Neural crest cell (in vitro differentiated cells): Measurements from ENCODE around the gene GSTA1. TPM values are rescaled to one million over a fixed set of nuclear protein-coding genes. Genes with fewer than 3 reads are reported as not detected.
"Not testable (repeated sequence)": the region's sequence is repeated elsewhere in the genome, so short reads cannot be mapped to it uniquely, and the experiment has no call there.

ENCODE experiments used
- DNase-seq: peaks from one replicate; pipeline ENCODE4 v3.0.0; 2021; ENCODE audit warnings: low read depth, mixed read lengths, low spot score
- H3K27ac Mint-ChIP-seq: one replicate; pipeline ENCODE4 v1.8.0; 2021; ENCODE audit warnings: mild to moderate bottlenecking, mixed read lengths; ENCODE audit not compliant: unreplicated experiment
- H3K27me3 Mint-ChIP-seq: 2 replicates; pipeline ENCODE4 v1.8.0; 2021; ENCODE audit warnings: low read depth, mild to moderate bottlenecking, mixed read lengths
- H3K36me3 Mint-ChIP-seq: 2 replicates; pipeline ENCODE4 v1.8.0; 2021; ENCODE audit warnings: low read depth, mild to moderate bottlenecking, mixed read lengths
- H3K4me1 Mint-ChIP-seq: 2 replicates; pipeline ENCODE4 v1.8.0; 2021; ENCODE audit warnings: mixed read lengths
- H3K4me3 Mint-ChIP-seq: one replicate; pipeline ENCODE4 v1.8.0; 2021; ENCODE audit warnings: mild to moderate bottlenecking, mixed read lengths
- H3K9me3 Mint-ChIP-seq: 2 replicates; pipeline ENCODE4 v1.8.0; 2021; ENCODE audit warnings: mixed read lengths
- total RNA-seq: library from RNA; stranded (reverse); gene quantifications from 2 replicates; pipeline ENCODE4 v1.2.1, GENCODE V29; 2021
- TF ChIP-seq, protein P1 (sequence below): fragments of 200-600 bp; sonication (generic); conservative IDR thresholded peaks from 2 replicates; pipeline ENCODE4 v1.5.0; 2021; ENCODE audit warnings: antibody characterized with exemption, mild to moderate bottlenecking

GSTA1 gene
- total RNA-seq, 1 donor from 2014 or later, result not detected

DNA sequence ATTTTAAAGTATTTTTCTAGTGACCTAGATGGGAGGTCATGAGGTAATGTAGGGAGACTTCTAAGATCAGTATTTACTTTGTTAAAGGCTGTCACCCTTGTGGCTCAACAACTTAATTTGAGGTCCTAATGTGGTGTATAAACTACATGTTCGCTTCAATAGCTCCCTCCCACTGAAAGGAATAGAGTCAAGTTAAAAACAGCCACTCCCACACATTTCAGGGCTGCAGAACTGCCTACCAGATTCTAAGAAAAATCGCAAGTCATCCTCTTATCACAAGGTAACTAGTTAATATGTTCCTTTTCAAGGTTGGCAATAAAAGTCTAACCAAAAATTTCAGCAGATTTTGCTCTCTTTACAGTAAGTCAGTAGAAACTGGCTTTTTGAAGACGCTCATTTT lies 15.1 kb downstream of the GSTA1 start:
- no peak overlapping the region for H3K4me3 Mint-ChIP-seq
- H3K36me3 Mint-ChIP-seq, result peaks cover 3% of the 10 kb centered on the region
- peaks cover 8% of the 10 kb centered on the region for H3K9me3 Mint-ChIP-seq
- H3K4me1 Mint-ChIP-seq, result no peaks in the 10 kb centered on the region
- peaks cover 4% of the 10 kb centered on the region for H3K27me3 Mint-ChIP-seq
- DNase-seq, result no peak
- TF ChIP-seq, protein P1, sequence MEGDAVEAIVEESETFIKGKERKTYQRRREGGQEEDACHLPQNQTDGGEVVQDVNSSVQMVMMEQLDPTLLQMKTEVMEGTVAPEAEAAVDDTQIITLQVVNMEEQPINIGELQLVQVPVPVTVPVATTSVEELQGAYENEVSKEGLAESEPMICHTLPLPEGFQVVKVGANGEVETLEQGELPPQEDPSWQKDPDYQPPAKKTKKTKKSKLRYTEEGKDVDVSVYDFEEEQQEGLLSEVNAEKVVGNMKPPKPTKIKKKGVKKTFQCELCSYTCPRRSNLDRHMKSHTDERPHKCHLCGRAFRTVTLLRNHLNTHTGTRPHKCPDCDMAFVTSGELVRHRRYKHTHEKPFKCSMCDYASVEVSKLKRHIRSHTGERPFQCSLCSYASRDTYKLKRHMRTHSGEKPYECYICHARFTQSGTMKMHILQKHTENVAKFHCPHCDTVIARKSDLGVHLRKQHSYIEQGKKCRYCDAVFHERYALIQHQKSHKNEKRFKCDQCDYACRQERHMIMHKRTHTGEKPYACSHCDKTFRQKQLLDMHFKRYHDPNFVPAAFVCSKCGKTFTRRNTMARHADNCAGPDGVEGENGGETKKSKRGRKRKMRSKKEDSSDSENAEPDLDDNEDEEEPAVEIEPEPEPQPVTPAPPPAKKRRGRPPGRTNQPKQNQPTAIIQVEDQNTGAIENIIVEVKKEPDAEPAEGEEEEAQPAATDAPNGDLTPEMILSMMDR, result no peak
- H3K27ac Mint-ChIP-seq, result no peak overlapping the region

DNA sequence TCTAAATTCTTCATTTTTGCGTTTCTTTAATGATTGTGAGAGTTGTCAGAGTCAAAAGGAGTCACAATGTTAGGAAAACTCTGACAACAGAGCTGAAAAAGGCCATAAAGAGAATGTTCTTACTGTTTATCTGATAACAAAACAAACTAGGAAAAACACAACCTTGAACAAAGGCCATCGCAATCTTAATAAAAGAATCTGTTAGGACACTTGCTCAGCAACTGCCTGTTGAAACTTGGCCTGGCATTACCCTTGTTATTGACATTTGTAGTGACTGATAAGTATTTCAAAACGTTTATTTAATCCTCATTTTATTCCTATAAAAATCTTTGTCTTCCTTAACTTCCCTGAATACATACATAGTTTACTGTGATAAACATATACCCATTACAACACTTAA lies 15.7 kb downstream of the GSTA1 start:
- TF ChIP-seq, protein P1, result no peak
- Mint-ChIP-seq H3K36me3 (no peaks in the 10 kb centered on the region), H3K4me3 (no peak overlapping the region), H3K9me3 (peaks cover 6% of the 10 kb centered on the region), H3K4me1 (no peaks in the 10 kb centered on the region), H3K27ac (no peak overlapping the region), H3K27me3 (no peaks in the 10 kb centered on the region)
- no peak for DNase-seq

DNA sequence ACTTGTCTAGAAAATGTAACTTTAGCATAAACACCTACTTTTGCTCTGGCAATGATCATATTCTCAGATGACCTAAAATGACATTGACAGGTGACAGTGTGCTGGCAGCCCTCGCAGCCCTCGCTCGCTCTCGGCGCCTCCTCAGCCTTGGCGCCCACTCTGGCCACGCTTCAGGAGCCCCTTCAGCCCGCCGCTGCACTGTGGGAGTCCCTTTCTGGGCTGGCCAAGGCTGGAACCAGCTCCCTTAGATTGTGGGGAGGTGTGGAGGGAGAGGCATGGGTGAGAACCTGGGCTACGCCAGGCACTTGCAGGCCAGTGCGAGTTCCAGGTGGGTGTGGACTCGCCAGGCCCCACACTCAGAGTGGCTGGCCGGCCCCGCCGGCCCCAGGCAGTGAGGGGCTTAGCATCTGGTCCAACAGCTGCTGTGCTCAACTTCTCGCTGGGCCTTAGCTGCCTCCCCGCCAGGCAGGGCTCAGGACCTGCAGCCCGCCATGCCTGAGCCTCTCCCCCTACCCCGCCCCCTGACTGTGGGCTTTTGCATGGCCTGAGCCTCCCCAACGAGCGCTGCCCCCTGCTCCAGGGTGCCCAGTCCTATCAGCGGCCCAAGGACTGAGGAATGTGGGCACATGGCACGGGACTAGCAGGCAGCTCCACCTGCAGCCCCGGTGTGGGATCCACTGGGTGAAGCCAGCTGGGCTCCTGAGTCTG lies 17.2 kb downstream of the GSTA1 start:
- no peaks in the 10 kb centered on the region for H3K9me3 Mint-ChIP-seq

DNA sequence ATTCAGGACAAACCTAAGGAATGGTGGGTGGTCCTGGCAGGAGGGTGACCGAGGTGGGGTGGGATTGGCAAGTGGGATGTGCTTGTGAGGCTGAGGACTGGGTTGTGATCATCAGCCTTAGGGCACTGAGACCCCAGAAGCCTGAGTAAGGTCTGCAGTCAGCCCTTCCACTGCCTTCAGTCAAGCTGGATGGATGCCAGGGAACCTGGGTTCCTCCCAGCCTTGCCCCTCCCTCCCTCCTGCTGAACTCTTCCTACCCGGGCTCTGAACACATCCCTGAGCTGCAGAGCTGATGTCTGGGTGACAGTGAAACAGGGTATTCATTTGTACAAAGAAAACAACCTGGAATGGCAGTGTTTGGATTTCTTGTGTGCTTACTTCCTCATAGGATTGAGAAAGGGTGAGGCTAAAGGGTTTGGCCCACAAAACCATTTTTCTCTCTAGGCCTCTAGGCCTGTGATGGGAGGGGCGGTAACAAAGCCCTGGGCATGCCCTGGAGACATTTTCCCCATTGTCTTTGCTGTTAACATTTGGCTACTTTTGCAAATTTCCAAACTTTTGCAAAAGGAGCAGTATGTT lies 20.8 kb downstream of the GSTA1 start:
- H3K27me3 Mint-ChIP-seq, H3K36me3 Mint-ChIP-seq, H3K9me3 Mint-ChIP-seq, H3K4me3 Mint-ChIP-seq, DNase-seq, H3K4me1 Mint-ChIP-seq: not testable (repeated sequence)
- peak overlapping the region; percentile 64 for H3K27ac Mint-ChIP-seq

More for the DNA sequence above, 17.2 kb downstream of the GSTA1 start:
- Mint-ChIP-seq H3K4me1 (no peaks in the 10 kb centered on the region), H3K36me3 (no peaks in the 10 kb centered on the region), H3K27ac (no peak overlapping the region), H3K27me3 (no peaks in the 10 kb centered on the region), H3K4me3 (no peak overlapping the region)
- DNase-seq, result no peak
- TF ChIP-seq, protein P1, result no peak

DNA sequence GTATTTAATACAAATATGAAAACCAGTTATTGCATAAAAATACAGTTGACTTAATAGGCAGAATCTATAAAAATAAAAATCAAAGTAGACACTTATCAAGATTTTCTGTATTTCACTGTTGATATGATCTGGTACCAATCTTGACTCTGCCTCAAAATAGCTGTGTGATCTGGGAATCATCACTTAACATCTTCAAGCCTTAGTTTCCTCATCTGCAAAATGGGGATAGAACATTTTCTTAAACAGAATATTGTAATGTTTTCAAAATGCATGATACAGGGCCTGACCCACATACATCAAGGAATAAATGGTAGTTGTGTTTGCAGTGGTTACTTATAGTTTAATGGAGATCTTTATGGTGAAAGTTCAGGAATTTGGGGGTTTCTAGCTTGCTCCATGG lies 21.4 kb downstream of the GSTA1 start:
- not testable (repeated sequence) for H3K4me1 Mint-ChIP-seq, DNase-seq, H3K36me3 Mint-ChIP-seq, H3K4me3 Mint-ChIP-seq, H3K9me3 Mint-ChIP-seq, H3K27me3 Mint-ChIP-seq
- H3K27ac Mint-ChIP-seq, result peak overlapping the region; percentile 64

DNA sequence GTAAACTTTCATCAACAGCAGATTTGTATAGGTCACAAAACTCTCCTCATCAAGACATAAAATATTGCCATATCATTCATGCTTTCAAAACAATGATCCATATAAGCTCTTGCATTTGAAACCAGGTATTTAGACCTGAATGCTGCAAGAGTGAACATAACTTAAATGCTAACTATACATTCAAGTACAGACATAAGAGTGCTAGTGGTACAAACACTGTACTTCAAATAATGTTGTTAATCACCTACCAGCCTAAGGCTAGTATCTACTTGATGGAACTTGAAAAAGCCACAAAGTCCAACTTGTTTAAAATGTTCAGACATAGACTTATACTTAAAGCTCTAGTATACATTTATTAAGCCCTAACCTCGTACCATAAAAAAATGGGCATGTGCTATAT lies 24.4 kb downstream of the GSTA1 start:
- Mint-ChIP-seq H3K36me3 (peaks cover 4% of the 10 kb centered on the region), H3K27me3 (no peaks in the 10 kb centered on the region), H3K4me3 (no peak overlapping the region), H3K27ac (no peak overlapping the region), H3K9me3 (peaks cover 10% of the 10 kb centered on the region), H3K4me1 (no peaks in the 10 kb centered on the region)
- no peak for DNase-seq
- TF ChIP-seq, protein P1, result no peak

DNA sequence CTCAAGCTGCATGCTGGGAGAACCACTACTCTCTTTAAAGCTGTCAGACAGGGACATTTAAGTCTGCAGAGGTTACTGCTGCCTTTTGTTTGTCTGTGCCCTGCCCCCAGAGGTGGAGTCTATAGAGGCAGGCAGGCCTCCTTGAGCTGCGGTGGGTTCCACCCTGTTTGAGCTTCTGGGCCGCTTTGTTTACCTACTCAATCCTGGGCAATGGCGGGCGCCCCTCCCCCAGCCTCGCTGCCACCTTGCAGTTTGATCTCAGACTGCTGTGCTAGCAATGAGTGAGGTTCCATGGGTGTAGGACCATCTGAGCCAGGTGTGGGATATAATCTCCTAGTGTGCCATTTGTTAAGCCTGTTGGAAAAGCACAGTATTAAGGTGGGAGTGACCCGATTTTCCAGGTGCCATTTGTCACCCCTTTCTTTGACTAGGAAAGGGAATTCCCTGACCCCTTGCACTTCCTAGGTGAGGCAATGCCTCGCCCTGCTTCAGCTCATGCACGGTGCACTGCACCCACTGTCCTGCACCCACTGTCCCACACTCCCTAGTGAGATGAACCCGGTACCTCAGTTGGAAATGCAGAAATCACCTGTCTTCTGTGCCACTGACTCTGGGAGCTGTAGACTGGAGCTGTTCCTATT lies 26.8 kb downstream of the GSTA1 start:
- H3K4me3 Mint-ChIP-seq, result not testable (repeated sequence)

DNA sequence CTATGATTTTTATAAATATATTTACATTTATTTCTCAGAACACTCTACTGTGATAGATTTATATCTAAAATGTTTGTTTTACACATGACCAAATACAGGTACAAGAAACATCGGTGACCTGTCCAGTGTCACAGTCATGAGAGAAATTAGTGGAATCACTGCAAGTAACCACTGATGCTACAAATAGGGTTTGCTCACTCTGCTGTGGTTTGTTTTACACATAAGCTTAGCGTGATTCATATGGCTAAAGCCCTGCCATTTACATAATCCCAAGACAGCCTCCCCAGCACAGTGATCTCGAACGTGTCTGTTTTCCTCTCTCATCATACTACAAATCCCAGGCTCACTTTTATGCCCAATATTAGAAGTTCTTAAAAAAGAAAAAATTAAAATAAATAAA lies 34.2 kb downstream of the GSTA1 start:
- H3K27ac Mint-ChIP-seq, H3K27me3 Mint-ChIP-seq, H3K9me3 Mint-ChIP-seq, H3K4me1 Mint-ChIP-seq, H3K36me3 Mint-ChIP-seq, H3K4me3 Mint-ChIP-seq, DNase-seq: not testable (repeated sequence)

More for the DNA sequence above, 26.8 kb downstream of the GSTA1 start:
- not testable (repeated sequence) for H3K9me3 Mint-ChIP-seq, H3K27ac Mint-ChIP-seq, H3K27me3 Mint-ChIP-seq, H3K36me3 Mint-ChIP-seq, H3K4me1 Mint-ChIP-seq, DNase-seq

DNA sequence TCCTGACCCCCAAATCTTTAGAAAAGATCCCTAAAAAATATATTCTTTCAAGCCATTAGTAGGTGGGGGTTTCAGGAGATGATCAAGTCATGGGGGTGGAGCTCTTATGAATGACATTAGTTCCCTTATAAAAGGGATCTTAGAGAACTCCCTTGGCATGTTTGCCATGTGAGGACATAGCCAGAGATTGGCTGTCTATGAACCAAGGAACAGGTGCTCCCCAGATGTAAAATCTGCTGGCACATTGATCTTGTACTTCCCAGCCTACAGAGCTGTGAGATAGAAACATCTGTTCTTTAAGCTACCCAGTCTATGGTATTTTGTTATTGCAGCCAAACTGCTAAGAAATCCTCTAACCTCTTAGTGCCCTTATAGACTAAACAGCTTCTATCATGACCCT lies 36.0 kb downstream of the GSTA1 start:
- not testable (repeated sequence) for H3K4me3 Mint-ChIP-seq, H3K27me3 Mint-ChIP-seq, H3K9me3 Mint-ChIP-seq, DNase-seq, H3K36me3 Mint-ChIP-seq, H3K27ac Mint-ChIP-seq, H3K4me1 Mint-ChIP-seq
